Measurements from ENCODE around the gene LCP2.

DNA sequence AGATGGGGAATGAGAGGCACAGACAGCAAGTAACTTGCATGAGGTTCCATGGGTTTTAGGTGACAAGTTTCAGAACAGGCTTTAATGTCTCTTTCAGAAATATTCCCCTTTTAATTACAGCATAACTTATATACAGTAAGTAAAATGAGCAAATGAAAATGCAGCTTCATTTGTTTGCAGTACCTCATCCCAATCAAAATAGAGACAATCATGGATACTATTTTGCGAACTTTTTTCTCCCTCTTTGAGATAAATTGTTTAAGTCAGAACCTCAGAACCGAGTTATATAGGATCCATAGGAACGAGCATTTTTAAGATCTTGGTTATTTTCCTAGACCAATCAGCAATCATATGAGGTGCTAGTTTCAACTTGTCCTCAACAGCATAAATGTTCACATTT lies 3.5 kb downstream of the LCP2 start:
- TF ChIP-seq POLR2AphosphoS5 (IDR thresholded peaks at IDR 0.05; ENCODE audit: low read depth, low read length) (no peak), HDAC2 (IDR thresholded peaks at IDR 0.05; ENCODE audit: borderline replicate concordance in 1 of 2, low read depth in 2 of 2, low read length in 2 of 2) (no peak), NRF1 (IDR thresholded peaks at IDR 0.05; ENCODE audit: low read depth, low read length) (no peak), EP300 (IDR thresholded peaks at IDR 0.05; ENCODE audit: borderline replicate concordance in 1 of 2, low read depth in 2 of 2, low read length in 2 of 2) (no peak), TEAD4 (IDR thresholded peaks at IDR 0.05; ENCODE audit: low read depth, low read length) (no peak), KDM5A (IDR thresholded peaks at IDR 0.05; ENCODE audit: low read length) (no peak), EGR1 (IDR thresholded peaks at IDR 0.05; ENCODE audit: borderline replicate concordance, low read depth, low read length) (no peak), GABPA (IDR thresholded peaks at IDR 0.05; ENCODE audit: borderline replicate concordance, insufficient read depth, low read length) (no peak)
- TF ChIP-seq, protein P1, sequence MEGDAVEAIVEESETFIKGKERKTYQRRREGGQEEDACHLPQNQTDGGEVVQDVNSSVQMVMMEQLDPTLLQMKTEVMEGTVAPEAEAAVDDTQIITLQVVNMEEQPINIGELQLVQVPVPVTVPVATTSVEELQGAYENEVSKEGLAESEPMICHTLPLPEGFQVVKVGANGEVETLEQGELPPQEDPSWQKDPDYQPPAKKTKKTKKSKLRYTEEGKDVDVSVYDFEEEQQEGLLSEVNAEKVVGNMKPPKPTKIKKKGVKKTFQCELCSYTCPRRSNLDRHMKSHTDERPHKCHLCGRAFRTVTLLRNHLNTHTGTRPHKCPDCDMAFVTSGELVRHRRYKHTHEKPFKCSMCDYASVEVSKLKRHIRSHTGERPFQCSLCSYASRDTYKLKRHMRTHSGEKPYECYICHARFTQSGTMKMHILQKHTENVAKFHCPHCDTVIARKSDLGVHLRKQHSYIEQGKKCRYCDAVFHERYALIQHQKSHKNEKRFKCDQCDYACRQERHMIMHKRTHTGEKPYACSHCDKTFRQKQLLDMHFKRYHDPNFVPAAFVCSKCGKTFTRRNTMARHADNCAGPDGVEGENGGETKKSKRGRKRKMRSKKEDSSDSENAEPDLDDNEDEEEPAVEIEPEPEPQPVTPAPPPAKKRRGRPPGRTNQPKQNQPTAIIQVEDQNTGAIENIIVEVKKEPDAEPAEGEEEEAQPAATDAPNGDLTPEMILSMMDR (IDR thresholded peaks at IDR 0.05; ENCODE audit: control extremely low read depth in 1 of 3, insufficient read depth in 1 of 3, low read depth in 1 of 3, low read length in 3 of 3): no peak

Data from H1 (cell line).